Measurements from ENCODE around the gene TSTD2. TPM values are rescaled to one million over a fixed set of nuclear protein-coding genes. Genes with fewer than 3 reads are reported as not detected.

Gene TSTD2
- total RNA-seq, 1 donor from 2014 or later, result 17.5 TPM

DNA sequence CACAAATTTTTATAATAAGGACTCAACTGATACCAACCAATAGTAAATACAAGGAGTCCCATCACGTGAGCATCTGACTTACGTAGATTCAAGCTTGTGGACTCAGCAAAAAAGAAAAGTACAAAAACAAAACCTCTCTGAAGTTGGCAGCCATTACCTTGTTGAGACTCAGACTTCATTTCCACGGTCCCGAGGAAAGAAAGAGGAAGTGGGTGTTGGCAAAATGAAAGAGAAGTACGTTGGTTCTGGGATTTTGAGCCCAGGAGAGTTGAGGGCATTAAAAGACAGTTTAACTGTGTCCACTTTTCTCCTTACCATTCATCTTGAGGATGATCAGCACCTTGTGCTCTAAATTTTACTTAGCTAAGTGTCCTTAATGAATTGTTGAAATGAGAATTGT, 27.2 kb upstream of the TSTD2 start:
- Mint-ChIP-seq H3K4me3 (ENCODE audit: unreplicated experiment) (no peak overlapping the region), H3K27me3 (ENCODE audit: unreplicated experiment) (peaks cover 1% of the 10 kb centered on the region), H3K27ac (ENCODE audit: unreplicated experiment) (no peak overlapping the region), H3K36me3 (ENCODE audit: low read depth, unreplicated experiment) (peaks cover 32% of the 10 kb centered on the region), H3K4me1 (ENCODE audit: unreplicated experiment) (peaks cover 3% of the 10 kb centered on the region), H3K9me3 (ENCODE audit: unreplicated experiment) (no peaks in the 10 kb centered on the region)
- DNase-seq (ENCODE audit: low spot score), result no peak
- TF ChIP-seq, protein P1, sequence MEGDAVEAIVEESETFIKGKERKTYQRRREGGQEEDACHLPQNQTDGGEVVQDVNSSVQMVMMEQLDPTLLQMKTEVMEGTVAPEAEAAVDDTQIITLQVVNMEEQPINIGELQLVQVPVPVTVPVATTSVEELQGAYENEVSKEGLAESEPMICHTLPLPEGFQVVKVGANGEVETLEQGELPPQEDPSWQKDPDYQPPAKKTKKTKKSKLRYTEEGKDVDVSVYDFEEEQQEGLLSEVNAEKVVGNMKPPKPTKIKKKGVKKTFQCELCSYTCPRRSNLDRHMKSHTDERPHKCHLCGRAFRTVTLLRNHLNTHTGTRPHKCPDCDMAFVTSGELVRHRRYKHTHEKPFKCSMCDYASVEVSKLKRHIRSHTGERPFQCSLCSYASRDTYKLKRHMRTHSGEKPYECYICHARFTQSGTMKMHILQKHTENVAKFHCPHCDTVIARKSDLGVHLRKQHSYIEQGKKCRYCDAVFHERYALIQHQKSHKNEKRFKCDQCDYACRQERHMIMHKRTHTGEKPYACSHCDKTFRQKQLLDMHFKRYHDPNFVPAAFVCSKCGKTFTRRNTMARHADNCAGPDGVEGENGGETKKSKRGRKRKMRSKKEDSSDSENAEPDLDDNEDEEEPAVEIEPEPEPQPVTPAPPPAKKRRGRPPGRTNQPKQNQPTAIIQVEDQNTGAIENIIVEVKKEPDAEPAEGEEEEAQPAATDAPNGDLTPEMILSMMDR (IDR thresholded peaks at IDR 0.05; ENCODE audit: unreplicated experiment), result no peak

DNA sequence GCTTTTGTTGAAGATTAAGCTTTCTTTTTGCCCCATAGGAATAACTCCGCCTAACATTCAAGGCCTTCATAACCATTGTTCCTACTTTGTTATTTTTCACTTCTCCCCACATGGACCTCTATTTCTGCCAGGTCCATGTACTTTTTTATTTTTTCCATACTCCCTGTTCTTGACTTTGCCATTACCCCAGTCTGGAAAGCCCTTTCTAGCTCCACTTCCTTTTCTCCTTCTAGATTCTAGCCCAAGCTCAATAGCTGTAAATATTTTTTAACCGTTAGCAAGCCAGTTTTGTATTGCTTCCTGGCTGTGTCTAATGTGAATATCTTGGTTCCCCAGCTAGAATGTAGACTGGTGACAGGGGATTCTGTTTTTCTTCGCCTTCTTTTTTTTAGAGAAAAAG, 26.6 kb upstream of the TSTD2 start:
- peaks cover 1% of the 10 kb centered on the region for H3K27me3 Mint-ChIP-seq (ENCODE audit: unreplicated experiment)
- H3K36me3 Mint-ChIP-seq (ENCODE audit: low read depth, unreplicated experiment), result peaks cover 32% of the 10 kb centered on the region
- H3K27ac Mint-ChIP-seq (ENCODE audit: unreplicated experiment), result no peak overlapping the region
- peaks cover 3% of the 10 kb centered on the region for H3K4me1 Mint-ChIP-seq (ENCODE audit: unreplicated experiment)
- no peak overlapping the region for H3K4me3 Mint-ChIP-seq (ENCODE audit: unreplicated experiment)
- no peak for DNase-seq (ENCODE audit: low spot score)
- no peaks in the 10 kb centered on the region for H3K9me3 Mint-ChIP-seq (ENCODE audit: unreplicated experiment)
- TF ChIP-seq, protein P1 (IDR thresholded peaks at IDR 0.05; ENCODE audit: unreplicated experiment), result no peak

DNA sequence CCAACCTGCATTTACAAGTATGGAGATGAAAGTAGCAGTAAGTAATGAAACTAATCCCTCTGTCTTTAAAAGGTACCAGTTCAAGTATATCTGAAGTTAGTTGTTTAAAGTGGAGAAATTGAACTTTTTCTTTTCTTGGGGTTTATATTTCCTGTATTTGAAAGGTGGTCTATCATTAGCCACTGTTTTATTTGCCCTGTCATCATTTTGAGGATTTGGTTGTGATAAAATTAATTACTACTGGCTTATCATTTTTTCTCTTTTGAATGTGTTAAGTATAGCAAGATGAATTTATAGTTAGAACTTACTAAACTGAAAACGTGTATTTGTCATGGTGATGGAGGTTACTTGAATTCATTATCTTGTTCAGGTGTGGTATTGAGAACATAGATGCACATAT, 25.5 kb upstream of the TSTD2 start:
- peaks cover 1% of the 10 kb centered on the region for H3K27me3 Mint-ChIP-seq (ENCODE audit: unreplicated experiment)
- H3K9me3 Mint-ChIP-seq (ENCODE audit: unreplicated experiment), result no peaks in the 10 kb centered on the region
- H3K36me3 Mint-ChIP-seq (ENCODE audit: low read depth, unreplicated experiment), result peaks cover 29% of the 10 kb centered on the region
- no peak overlapping the region for H3K27ac Mint-ChIP-seq (ENCODE audit: unreplicated experiment)
- DNase-seq (ENCODE audit: low spot score), result no peak
- no peak overlapping the region for H3K4me3 Mint-ChIP-seq (ENCODE audit: unreplicated experiment)
- TF ChIP-seq, protein P1 (IDR thresholded peaks at IDR 0.05; ENCODE audit: unreplicated experiment), result no peak
- H3K4me1 Mint-ChIP-seq (ENCODE audit: unreplicated experiment), result peaks cover 3% of the 10 kb centered on the region

DNA sequence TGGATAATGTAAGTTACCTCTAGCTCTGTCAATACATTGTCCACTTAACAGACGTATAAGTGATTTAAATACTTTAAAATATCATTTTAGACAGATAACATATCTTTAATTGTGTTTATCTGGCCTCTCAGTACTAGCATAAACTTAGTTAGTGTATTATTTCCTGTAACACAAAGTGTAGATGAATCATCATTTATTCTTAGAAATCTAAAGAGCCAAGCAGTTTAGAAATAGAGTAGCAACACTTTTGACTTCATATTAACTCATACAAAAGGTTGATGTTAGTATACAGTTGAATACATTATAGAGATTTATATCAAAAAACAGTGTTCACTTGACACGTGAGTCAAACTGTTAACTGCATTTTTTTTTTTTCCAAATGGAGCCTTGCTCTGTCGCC, 18.5 kb upstream of the TSTD2 start:
- TF ChIP-seq, protein P1 (IDR thresholded peaks at IDR 0.05; ENCODE audit: unreplicated experiment), result no peak
- H3K4me3 Mint-ChIP-seq (ENCODE audit: unreplicated experiment), result no peak overlapping the region
- H3K27me3 Mint-ChIP-seq (ENCODE audit: unreplicated experiment), result no peaks in the 10 kb centered on the region
- H3K27ac Mint-ChIP-seq (ENCODE audit: unreplicated experiment), result no peak overlapping the region
- no peaks in the 10 kb centered on the region for H3K9me3 Mint-ChIP-seq (ENCODE audit: unreplicated experiment)
- DNase-seq (ENCODE audit: low spot score), result no peak
- H3K36me3 Mint-ChIP-seq (ENCODE audit: low read depth, unreplicated experiment), result peaks cover 14% of the 10 kb centered on the region
- no peaks in the 10 kb centered on the region for H3K4me1 Mint-ChIP-seq (ENCODE audit: unreplicated experiment)

DNA sequence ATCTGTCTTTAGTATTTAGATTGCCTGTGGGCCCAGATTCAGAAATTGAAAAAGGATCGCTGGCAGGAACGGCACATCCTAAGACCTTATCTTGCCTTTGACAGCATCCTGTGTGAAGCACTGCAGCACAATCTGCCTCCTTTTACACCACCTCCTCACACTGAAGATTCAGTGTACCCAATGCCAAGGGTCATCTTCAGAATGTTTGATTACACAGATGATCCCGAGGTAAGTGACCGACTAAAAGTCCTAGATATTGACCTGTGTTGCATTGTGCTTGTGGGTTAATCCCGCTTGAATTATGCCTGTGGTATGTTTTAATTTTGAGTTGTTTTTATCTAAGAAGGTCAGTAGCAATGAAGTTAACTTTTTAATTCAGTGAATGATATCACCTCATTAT, 14.8 kb upstream of the TSTD2 start:
- no peak for DNase-seq (ENCODE audit: low spot score)
- H3K4me1 Mint-ChIP-seq (ENCODE audit: unreplicated experiment), result no peaks in the 10 kb centered on the region
- no peaks in the 10 kb centered on the region for H3K27me3 Mint-ChIP-seq (ENCODE audit: unreplicated experiment)
- H3K4me3 Mint-ChIP-seq (ENCODE audit: unreplicated experiment), result no peak overlapping the region
- TF ChIP-seq, protein P1 (IDR thresholded peaks at IDR 0.05; ENCODE audit: unreplicated experiment), result no peak
- no peak overlapping the region for H3K27ac Mint-ChIP-seq (ENCODE audit: unreplicated experiment)
- peaks cover 18% of the 10 kb centered on the region for H3K36me3 Mint-ChIP-seq (ENCODE audit: low read depth, unreplicated experiment)
- no peaks in the 10 kb centered on the region for H3K9me3 Mint-ChIP-seq (ENCODE audit: unreplicated experiment)
